ENCODE measurements around the gene CHIT1.

Gene CHIT1

DNA sequence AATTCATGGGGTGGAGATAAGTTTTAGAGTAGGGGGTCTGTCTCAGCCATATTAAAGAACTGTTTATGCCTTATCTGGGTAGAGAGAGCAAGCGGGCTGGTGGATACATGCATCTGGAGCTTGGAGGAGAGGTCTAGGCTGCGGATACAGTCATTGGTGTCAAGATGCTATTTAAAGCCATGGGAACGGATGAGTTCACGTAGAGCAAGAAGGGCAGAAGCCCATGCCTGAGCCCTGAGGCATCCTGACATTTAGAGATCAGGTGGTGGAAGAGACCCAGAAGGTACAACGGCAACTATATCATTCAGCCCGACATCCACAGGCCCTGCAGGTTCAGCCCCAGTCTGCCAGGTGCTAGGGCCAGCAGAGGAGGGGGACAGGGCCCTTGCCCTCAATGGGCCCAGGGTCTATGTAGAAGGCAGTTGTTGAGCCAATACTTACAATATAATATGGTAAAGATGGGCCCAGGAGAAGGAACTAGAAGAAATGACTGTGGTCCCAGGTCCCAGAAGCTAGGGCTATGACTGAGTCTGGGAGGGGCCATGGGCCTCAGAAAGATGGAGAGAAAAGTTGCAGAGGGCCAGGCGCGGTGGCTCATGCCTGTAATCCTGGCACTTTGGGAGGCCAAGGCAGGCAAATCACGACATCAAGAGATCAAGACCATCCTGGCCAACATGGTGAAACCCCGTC is 27.8 kb downstream of the CHIT1 start:
- H3K27me3 ChIP-seq (ENCODE audit: low read depth), result no peaks in the 10 kb centered on the region

DNA sequence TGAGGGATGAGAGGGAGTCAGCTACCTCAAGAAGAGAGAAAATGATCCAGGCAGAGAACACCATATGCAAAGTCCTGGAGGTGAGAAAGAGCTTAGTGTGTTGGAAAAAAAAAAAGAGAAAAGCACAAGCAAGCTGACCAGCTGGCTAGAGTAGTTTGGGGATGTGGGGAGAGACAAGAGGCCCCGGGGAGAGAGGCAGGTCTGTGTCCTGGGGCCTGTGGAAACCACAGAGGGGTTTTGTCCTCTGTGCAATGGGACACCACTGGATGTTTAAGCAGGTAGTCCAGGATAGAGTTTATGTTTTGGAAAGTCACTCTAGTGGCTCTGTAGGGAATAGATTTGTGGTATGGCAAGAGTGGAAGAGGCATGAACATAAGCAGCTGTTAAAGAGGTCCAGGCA is 28.6 kb downstream of the CHIT1 start:
- no peak overlapping the region for H3K4me3 ChIP-seq
- no peaks in the 10 kb centered on the region for H3K4me1 ChIP-seq
- no peaks in the 10 kb centered on the region for H3K27me3 ChIP-seq (ENCODE audit: low read depth)
- H3K9me3 ChIP-seq, result no peaks in the 10 kb centered on the region
- DNase-seq (ENCODE audit: low spot score in 2 of 2), result no peak
- H3K36me3 ChIP-seq (replicated peaks), result no peaks in the 10 kb centered on the region
- in situ Hi-C loops (cut with MboI; ENCODE audit: low sequenced_read_pairs), result no loop called here

More for the DNA sequence above, 27.8 kb downstream of the CHIT1 start:
- no peaks in the 10 kb centered on the region for H3K36me3 ChIP-seq (replicated peaks)
- H3K4me3 ChIP-seq, result no peak overlapping the region
- no peaks in the 10 kb centered on the region for H3K4me1 ChIP-seq
- H3K9me3 ChIP-seq, result no peaks in the 10 kb centered on the region
- in situ Hi-C loops (cut with MboI; ENCODE audit: low sequenced_read_pairs), result no loop called here
- DNase-seq (ENCODE audit: low spot score in 2 of 2), result no peak

DNA sequence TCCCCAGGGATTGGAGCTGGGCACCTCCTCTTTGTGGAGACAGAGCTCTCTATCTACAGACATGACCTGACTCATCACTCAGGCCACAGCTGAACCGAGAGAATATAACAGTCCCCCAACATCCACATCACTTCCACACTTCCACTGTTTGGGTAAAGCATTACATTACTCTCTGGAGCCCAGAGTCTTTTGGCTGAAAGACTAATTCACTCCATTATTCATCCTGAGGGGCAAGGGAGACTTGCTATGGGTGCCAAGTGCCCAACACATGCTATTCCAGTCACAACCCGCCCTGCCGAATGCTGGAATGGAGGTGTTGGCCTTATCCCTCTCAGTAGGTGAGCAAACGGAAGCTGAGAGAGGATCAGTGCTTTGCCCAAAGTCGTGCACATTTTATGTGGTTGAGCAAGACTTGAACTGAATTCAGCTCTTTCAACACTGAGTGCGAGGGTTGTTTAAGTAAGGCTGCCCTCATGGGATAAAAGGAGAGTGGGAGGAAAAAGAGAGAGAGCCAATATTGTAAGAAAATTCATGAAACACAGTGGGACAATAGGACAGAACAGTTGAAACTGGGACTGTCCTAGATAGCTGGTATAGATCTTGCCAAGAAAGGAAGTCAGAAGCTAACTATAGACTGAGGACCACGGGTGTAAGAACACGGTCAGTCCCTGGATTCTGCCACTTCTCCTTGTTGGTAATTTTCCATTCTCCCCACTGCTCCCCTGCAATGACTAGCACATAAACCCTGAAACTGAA is 29.5 kb downstream of the CHIT1 start:
- Histone ChIP-seq H3K4me1 (no peaks in the 10 kb centered on the region), H3K9me3 (no peaks in the 10 kb centered on the region), H3K36me3 (replicated peaks) (no peaks in the 10 kb centered on the region), H3K4me3 (no peak overlapping the region), H3K27me3 (ENCODE audit: low read depth) (no peaks in the 10 kb centered on the region)
- no peak for DNase-seq (ENCODE audit: low spot score in 2 of 2)
- in situ Hi-C loops (cut with MboI; ENCODE audit: low sequenced_read_pairs), result no loop called here

DNA sequence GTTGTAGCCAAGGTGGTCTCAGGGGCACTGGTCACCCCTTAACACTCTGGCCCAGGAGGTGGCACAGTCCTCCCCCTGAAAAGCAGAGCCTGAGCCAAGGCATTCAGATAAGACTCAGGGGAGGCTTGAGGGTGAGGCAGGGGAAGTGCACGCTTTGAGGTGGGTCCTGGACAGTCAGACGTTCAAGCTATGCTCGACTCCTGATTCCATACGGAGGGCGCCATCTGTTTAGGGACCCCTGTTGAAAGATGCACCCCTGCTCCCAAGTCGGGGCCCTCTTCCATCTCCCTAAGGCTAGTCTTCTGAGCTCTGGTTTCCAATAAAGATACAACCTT is 30.0 kb downstream of the CHIT1 start:
- no peaks in the 10 kb centered on the region for H3K27me3 ChIP-seq (ENCODE audit: low read depth)
- no peak for DNase-seq (ENCODE audit: low spot score in 2 of 2)
- no peaks in the 10 kb centered on the region for H3K4me1 ChIP-seq
- H3K36me3 ChIP-seq (replicated peaks), result no peaks in the 10 kb centered on the region
- no peaks in the 10 kb centered on the region for H3K9me3 ChIP-seq
- in situ Hi-C loops (cut with MboI; ENCODE audit: low sequenced_read_pairs), result no loop called here
- H3K4me3 ChIP-seq, result no peak overlapping the region

DNA sequence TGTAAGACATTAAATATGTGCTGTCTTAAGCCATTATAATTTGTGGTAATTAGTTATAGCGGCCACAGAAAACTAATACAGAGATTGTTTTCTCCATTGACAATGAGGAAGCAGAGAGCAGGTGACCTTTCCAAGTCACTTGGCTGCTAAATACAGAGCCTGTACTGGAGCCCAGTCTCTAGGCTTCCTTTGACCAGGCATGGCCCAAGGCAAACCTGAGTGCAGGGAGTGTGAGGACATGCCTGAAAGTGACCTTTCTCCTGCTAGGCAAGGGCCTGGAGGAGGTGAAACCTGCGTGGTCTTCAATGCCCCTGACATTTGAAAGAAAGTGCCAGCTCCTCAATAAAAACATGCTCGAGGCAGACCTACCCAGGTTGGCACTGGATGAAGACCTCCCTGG is 30.5 kb downstream of the CHIT1 start:
- no peaks in the 10 kb centered on the region for H3K27me3 ChIP-seq (ENCODE audit: low read depth)
- DNase-seq (ENCODE audit: low spot score in 2 of 2), result no peak
- in situ Hi-C loops (cut with MboI; ENCODE audit: low sequenced_read_pairs), result no loop called here

DNA sequence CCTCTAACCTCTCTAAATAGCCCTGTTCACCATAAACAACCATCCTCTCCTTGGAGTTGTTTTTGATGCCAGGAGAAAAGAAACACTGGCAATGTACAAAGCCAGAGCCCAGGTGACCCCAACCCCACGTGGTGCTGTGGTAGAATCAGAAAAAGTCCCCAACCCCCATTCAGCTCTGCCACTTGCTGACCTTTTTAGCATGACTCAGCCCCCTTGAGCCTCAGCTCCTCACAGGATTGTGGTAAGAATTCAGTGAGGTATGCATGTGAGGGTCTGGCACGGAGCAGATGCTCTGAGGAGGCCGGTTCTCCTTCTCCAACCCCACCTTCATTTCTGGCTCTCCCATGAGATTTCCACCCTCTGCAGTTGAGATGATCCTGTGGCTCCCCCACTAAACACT is 31.8 kb downstream of the CHIT1 start:
- H3K36me3 ChIP-seq (replicated peaks), result no peaks in the 10 kb centered on the region
- no peaks in the 10 kb centered on the region for H3K9me3 ChIP-seq
- no peak for DNase-seq (ENCODE audit: low spot score in 2 of 2)
- in situ Hi-C loops (cut with MboI; ENCODE audit: low sequenced_read_pairs), result no loop called here
- H3K27me3 ChIP-seq (ENCODE audit: low read depth), result no peaks in the 10 kb centered on the region
- no peak overlapping the region for H3K4me3 ChIP-seq
- H3K4me1 ChIP-seq, result no peaks in the 10 kb centered on the region

More for the DNA sequence above, 30.5 kb downstream of the CHIT1 start:
- Histone ChIP-seq H3K4me1 (no peaks in the 10 kb centered on the region), H3K9me3 (no peaks in the 10 kb centered on the region), H3K4me3 (no peak overlapping the region), H3K36me3 (replicated peaks) (no peaks in the 10 kb centered on the region)

DNA sequence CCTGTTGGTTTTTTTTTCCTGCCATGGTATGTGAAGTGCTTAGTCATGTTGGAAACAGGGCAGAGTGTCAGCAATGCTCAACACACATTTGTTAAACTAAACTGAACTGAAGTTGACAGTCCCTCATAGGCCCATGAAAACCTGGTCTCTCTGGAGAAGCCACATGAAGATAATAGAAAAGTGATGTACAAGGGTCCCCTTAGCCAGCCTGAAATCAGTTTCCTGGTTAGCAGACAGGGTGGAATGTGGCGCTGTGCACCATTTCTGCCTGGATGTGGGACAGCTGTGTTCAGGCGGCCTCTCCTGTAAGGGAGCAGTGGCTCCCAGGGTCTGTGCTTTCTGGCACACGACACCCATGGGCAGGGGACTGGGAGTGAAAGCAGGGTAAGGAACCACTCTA is 33.1 kb downstream of the CHIT1 start:
- in situ Hi-C loops (cut with MboI; ENCODE audit: low sequenced_read_pairs), result no loop called here
- DNase-seq (ENCODE audit: low spot score in 2 of 2), result no peak
- Histone ChIP-seq H3K4me3 (no peak overlapping the region), H3K27me3 (ENCODE audit: low read depth) (no peaks in the 10 kb centered on the region; the same call in 1 of the 2 replicates), H3K4me1 (no peaks in the 10 kb centered on the region), H3K36me3 (replicated peaks) (no peaks in the 10 kb centered on the region), H3K9me3 (no peaks in the 10 kb centered on the region)

DNA sequence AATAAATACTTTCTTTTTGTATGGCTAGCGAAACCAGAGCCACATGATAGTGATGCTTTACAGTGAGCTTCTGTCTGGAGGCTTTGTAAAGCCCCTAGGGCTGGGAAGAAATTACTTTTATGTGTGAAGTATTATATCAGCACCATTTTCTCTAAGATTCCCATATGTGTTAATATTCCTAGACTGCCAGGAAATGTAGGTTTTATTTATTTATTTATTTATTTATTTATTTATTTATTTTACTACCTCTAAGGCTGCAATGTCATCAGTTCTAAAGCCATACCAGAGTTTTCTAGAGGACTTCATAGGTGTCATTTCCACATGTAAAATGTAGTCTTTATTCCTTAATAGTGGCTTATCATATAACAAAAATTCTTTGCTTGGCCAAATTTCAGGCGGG is 38.5 kb downstream of the CHIT1 start:
- Histone ChIP-seq H3K36me3 (replicated peaks) (no peaks in the 10 kb centered on the region), H3K4me1 (no peaks in the 10 kb centered on the region), H3K9me3 (no peaks in the 10 kb centered on the region), H3K4me3 (no peak overlapping the region), H3K27me3 (ENCODE audit: low read depth) (peaks cover 3% of the 10 kb centered on the region; the same call in 1 of the 2 replicates)
- in situ Hi-C loops (cut with MboI; ENCODE audit: low sequenced_read_pairs), result no loop called here
- no peak for DNase-seq (ENCODE audit: low spot score in 2 of 2)

DNA sequence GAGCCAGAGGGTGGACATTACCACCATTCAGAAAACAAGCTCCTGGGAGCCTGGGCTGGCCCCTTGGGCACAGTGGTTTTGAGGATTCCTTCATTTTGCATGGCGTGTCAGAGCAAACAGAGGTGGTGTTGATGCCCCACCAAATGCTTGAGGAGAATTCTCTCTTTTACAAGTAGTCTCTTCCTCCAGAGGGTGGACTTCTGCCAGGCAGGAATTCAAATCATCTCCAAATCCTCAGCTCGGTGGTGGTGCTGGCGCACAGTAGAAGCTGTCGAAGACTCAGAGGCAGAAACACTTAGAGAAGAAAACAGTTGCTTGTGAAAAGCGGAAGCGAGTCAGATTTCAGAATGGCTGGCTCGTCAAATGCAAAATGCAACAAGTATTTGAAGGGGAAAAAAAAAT is 39.5 kb downstream of the CHIT1 start:
- Histone ChIP-seq H3K36me3 (replicated peaks) (no peaks in the 10 kb centered on the region), H3K4me1 (no peaks in the 10 kb centered on the region), H3K9me3 (no peaks in the 10 kb centered on the region), H3K4me3 (no peak overlapping the region), H3K27me3 (ENCODE audit: low read depth) (peaks cover 3% of the 10 kb centered on the region; the same call in 1 of the 2 replicates)
- in situ Hi-C loops (cut with MboI; ENCODE audit: low sequenced_read_pairs), result no loop called here
- DNase-seq (ENCODE audit: low spot score in 2 of 2), result no peak

DNA sequence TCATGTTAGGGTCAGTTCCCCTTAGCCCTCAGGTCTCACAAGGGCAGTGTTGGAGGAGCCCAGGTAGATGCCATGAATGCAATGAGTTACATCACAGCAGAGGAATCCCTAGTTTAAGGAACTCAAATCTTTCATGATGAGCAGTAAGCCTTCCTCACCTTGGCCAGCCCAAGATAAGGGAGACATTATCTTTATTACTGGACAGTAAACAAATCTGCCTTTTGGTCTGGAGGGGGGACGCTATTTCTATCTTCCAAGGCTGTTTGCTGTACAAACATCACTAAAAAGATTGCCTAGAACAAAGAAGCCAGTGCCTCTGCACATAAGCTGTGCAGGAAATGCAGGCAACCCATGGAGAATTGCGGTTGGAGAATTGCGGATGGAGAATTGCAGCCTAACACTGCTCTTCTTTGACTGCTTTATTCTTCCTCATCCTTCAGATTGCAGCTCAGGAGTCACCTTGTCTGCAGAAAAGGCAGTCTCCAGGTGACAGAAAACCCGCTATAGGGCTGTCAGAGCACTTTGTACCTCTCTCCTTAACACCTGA is 40.7 kb downstream of the CHIT1 start:
- in situ Hi-C loops (cut with MboI; ENCODE audit: low sequenced_read_pairs), result no loop called here
- H3K4me1 ChIP-seq, result no peaks in the 10 kb centered on the region
- H3K9me3 ChIP-seq, result no peaks in the 10 kb centered on the region
- H3K4me3 ChIP-seq, result no peak overlapping the region
- no peaks in the 10 kb centered on the region for H3K36me3 ChIP-seq (replicated peaks)
- H3K27me3 ChIP-seq (ENCODE audit: low read depth), result peaks cover 3% of the 10 kb centered on the region; the same call in 1 of the 2 replicates
- no peak for DNase-seq (ENCODE audit: low spot score in 2 of 2)

DNA sequence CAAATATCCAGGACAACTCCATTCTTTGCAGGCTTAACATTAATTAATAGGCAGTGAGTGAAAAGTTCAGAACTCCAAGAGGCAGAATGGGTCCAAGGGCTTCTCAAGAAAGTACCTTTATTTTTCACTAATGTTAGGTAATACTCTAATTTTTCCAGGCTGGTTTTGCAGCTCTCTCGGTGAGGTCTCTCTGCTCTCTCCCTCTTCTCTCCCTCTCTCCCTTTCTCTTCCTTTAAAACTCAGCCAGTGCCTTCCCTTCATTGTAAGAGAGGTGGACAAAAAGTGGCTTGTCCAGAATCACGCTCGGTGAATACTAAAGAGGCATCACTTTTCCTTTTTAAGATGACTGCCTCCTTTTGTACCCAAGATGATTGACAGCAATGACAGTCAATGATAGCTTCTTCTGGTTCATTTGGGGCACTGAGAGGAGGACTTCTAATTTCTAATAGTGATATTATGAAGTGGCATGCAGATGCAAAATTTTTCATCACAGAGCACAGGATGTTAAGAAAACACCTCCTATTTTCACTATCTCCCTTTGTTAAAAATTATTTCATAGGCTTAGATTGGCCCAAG is 41.7 kb downstream of the CHIT1 start:
- no peaks in the 10 kb centered on the region for H3K36me3 ChIP-seq (replicated peaks)
- in situ Hi-C loops (cut with MboI; ENCODE audit: low sequenced_read_pairs), result no loop called here
- H3K4me3 ChIP-seq, result no peak overlapping the region
- H3K4me1 ChIP-seq, result no peaks in the 10 kb centered on the region
- DNase-seq (ENCODE audit: low spot score in 2 of 2), result no peak
- H3K27me3 ChIP-seq (ENCODE audit: low read depth), result peaks cover 3% of the 10 kb centered on the region; the same call in 1 of the 2 replicates
- no peaks in the 10 kb centered on the region for H3K9me3 ChIP-seq

DNA sequence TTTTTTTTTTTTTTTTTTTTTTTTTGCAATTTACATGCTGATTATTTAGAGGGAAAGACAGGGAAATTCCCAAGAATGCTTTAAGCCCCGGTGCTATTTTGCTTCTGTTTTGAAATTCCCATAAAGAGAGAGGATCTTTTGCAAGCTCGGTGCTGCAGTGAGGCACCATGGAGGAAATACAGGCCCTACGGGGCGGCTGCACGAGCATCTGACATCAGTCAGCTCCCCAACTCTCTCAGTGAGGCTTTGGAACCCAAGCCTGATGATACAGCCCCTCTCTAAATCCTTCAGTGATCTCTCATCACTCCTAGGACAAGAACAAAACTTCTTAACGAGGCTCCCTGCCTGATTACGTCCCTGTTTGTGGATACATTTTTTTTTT is 42.2 kb downstream of the CHIT1 start:
- Histone ChIP-seq H3K9me3 (no peaks in the 10 kb centered on the region), H3K36me3 (replicated peaks) (no peaks in the 10 kb centered on the region), H3K4me1 (no peaks in the 10 kb centered on the region), H3K27me3 (ENCODE audit: low read depth) (peaks cover 3% of the 10 kb centered on the region; the same call in 1 of the 2 replicates), H3K4me3 (no peak overlapping the region)
- in situ Hi-C loops (cut with MboI; ENCODE audit: low sequenced_read_pairs), result no loop called here
- DNase-seq (ENCODE audit: low spot score in 2 of 2), result no peak

DNA sequence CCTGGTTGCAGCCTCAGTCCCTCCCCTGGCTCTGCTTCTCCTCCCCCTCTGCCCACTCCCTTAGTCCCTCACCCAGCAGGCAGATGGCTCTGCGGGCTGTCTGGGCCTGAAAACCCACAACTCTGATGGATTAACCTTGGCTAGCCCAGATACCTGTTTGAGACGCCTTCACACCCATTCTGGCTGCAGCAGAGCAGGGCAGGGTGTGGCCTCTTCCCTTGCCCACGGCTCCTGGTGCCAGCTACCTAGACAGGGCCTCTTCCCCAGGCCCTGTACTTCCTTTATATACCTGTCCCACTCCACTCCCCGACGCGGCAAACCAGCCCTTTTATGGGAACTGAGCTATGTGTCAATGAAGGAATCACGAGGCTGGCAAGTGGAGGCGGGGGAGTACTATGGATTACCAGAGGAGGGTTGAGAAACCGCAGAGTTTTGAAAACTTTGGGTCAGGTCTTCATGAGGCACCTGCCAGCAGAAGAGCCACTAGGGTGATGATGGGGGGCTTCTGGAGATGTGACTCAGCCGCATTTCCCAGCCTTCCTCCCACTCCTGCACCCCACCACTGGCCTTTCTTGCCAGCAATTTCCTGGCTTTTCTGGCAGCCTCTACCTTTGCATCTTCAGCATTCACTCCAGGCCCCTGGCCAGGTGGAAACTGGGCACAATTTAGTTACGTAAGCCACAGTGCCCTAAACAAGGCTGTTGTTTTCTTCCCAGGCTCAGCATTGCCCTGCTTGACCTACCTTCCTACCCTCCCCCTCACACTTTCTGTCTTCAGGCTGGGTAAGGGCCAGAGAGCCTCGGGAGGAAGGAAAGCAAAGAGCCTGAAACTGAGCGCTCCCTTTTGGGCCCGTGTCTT is 42.8 kb downstream of the CHIT1 start, which contains the start of gene CHI3L1:
CHI3L1 (minus strand) TSS at position 259 of the 858 bp plus-strand sequence; CDS start at position 178, 81 bp downstream.
- no peaks in the 10 kb centered on the region for H3K36me3 ChIP-seq (replicated peaks)
- in situ Hi-C loops (cut with MboI; ENCODE audit: low sequenced_read_pairs), result no loop called here
- H3K27me3 ChIP-seq (ENCODE audit: low read depth), result peaks cover 3% of the 10 kb centered on the region; the same call in 1 of the 2 replicates
- no peak within 1 kb of the TSS for H3K4me3 ChIP-seq
- H3K9me3 ChIP-seq, result no peaks in the 10 kb centered on the region
- no peaks in the 10 kb centered on the region for H3K4me1 ChIP-seq
- no peak for DNase-seq (ENCODE audit: low spot score in 2 of 2)
